ENCODE data around the gene ZNF185. TPM values are rescaled to one million over a fixed set of nuclear protein-coding genes. Genes with fewer than 3 reads are reported as not detected.

ZNF185 gene
- total and polyA plus RNA-seq, 2 donors (not counting 3 experiments of a cell fraction or from before 2014, with no cell fraction given) = 18.7 to 31.6 TPM

DNA sequence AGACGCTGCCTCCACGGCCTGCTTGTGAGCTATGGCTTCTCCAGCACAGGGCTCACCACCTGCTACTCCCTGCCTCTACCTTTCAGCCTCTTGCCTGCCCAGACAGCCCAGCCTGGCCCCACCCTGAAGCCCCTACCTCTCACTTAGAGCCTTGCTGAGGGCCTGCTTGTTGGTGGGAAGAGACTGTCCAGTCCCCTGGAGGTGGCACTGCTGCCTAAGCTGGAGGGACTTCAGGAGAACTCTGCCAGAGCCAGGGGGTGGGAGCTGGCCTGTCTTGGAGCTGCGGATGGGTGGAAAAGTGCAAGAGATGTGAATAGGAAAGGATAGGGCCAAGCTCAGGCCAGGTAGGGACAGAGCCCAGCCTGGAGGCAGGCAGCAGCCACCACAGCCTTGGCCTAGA is 2.7 kb upstream of the ZNF185 start:
- no peaks in the 10 kb centered on the region for H3K36me3 ChIP-seq (ENCODE audit: control insufficient read depth in 2 of 2, extremely low read depth in 1 of 2, insufficient read depth in 2 of 2, low read length in 2 of 2)
- no peaks in the 10 kb centered on the region for H4K20me1 ChIP-seq (replicated peaks; ENCODE audit: control insufficient read depth, extremely low read depth, insufficient read depth, low read length)
- CTCF ChIA-PET = no interaction called here
- no peak overlapping the region for H3K9ac ChIP-seq (replicated peaks; ENCODE audit: extremely low read depth, insufficient read depth, low read length)
- no peaks in the 10 kb centered on the region for H3K9me1 ChIP-seq (replicated peaks; ENCODE audit: control insufficient read depth, extremely low read depth, insufficient read depth, low read length)
- no peak for DNase-seq (ENCODE audit: low read depth, low spot score)
- no peak overlapping the region for H3K4me2 ChIP-seq (ENCODE audit: insufficient read depth, low read length)
- FAIRE-seq = no peak
- peaks cover 21% of the 10 kb centered on the region for H3K4me1 ChIP-seq (ENCODE audit: control insufficient read depth, extremely low read depth, insufficient read depth, low read length)
- BruUV-seq (replicated peaks) = no TSS peak
- intact Hi-C loops (cut with micrococcal nuclease) (no loop called here), dilution Hi-C loops (cut with MboI; ENCODE audit: extremely low pct_ligation_motif_present, low sequenced_read_pairs) (no loop called here)
- H2AFZ ChIP-seq (ENCODE audit: low read depth, low read length) = no peak overlapping the region
- no peak overlapping the region for H3K4me3 ChIP-seq (replicated peaks in 1 of 3; ENCODE audit: insufficient read depth in 1 of 3, low read depth in 1 of 3, low read length in 3 of 3)
- no peaks in the 10 kb centered on the region for H3K27me3 ChIP-seq (ENCODE audit: control insufficient read depth in 2 of 2, insufficient read depth in 2 of 2, low read length in 2 of 2)
- no peaks in the 10 kb centered on the region for H3K9me3 ChIP-seq (replicated peaks; ENCODE audit: control insufficient read depth, insufficient read depth, low read length)
- H3K79me2 ChIP-seq (ENCODE audit: control insufficient read depth, insufficient read depth, low read length) = peaks cover 9% of the 10 kb centered on the region
- TF ChIP-seq MYC (IDR thresholded peaks at IDR 0.05; ENCODE audit: low read depth, low read length) = no peak
- TF ChIP-seq POLR2AphosphoS5 (IDR thresholded peaks at IDR 0.05; ENCODE audit: insufficient read depth, low read depth, low read length) = no peak
- no peak for TF ChIP-seq CTCF (IDR thresholded peaks at IDR 0.05; ENCODE audit: extremely low read depth in 1 of 2, insufficient read depth in 1 of 2, low read depth in 1 of 2, low read length in 2 of 2)
- TF ChIP-seq EZH2 (IDR thresholded peaks at IDR 0.05; ENCODE audit: borderline replicate concordance, low read depth, low read length, severe bottlenecking) = no peak
- no peak for TF ChIP-seq JUN (IDR thresholded peaks at IDR 0.05; ENCODE audit: borderline replicate concordance, insufficient read depth, insufficient read length, low read depth)
- no peak for TF ChIP-seq POLR2A (IDR thresholded peaks at IDR 0.05; ENCODE audit: low read depth, low read length)
- no peak for TF ChIP-seq FOS (IDR thresholded peaks at IDR 0.05; ENCODE audit: borderline replicate concordance, insufficient read depth, low read length)
- no peak for TF ChIP-seq MAX (IDR thresholded peaks at IDR 0.05; ENCODE audit: insufficient read depth, insufficient read length)
- TF ChIP-seq GATA2 (IDR thresholded peaks at IDR 0.05; ENCODE audit: insufficient read depth, insufficient read length, low read depth, low read length) = no peak
- POLR2A ChIA-PET = no interaction called here
- no peak overlapping the region for H3K27ac ChIP-seq (ENCODE audit: insufficient read depth, low read depth, low read length)

Data from endothelial cell of umbilical vein (primary cell).